ENCODE measurements around the gene TLX2. TPM values are rescaled to one million over a fixed set of nuclear protein-coding genes. Genes with fewer than 3 reads are reported as not detected.
A peak's percentile ranks its signal among the peaks of the same experiment; 100 is the strongest.

The TLX2 gene
- total RNA-seq, 1 donor from 2014 or later, result 0.05 TPM

- no peak for DNase-seq (ENCODE audit: low read depth)
Measured at GRCh38 chr2:74496997-74497776, 17.1 kb upstream of the TLX2 start.

GRCh38 chr2:74497777-74498499 is 16.3 kb upstream of the TLX2 start:
- no peak for DNase-seq (ENCODE audit: low read depth)

GRCh38 chr2:74498500-74499266 is 15.6 kb upstream of the TLX2 start:
- DNase-seq (ENCODE audit: low read depth), result peak; percentile 19

- no peak for DNase-seq (ENCODE audit: low read depth)
Measured at GRCh38 chr2:74499267-74499939, 14.8 kb upstream of the TLX2 start, which contains the start of gene LBX2. Gene LBX2 (minus strand): TSS chr2:74499603. CDS start chr2:74499537, 66 bp downstream.

GRCh38 chr2:74499940-74500577 is 14.2 kb upstream of the TLX2 start:
- DNase-seq (ENCODE audit: low read depth), result no peak

GRCh38 chr2:74500578-74500946 is 13.7 kb upstream of the TLX2 start:
- no peak for DNase-seq (ENCODE audit: low read depth)

- DNase-seq (ENCODE audit: low read depth), result no peak
Measured at GRCh38 chr2:74501335-74502071, 12.7 kb upstream of the TLX2 start.

GRCh38 chr2:74502147-74502719 is 12.0 kb upstream of the TLX2 start:
- no peak for DNase-seq (ENCODE audit: low read depth)

GRCh38 chr2:74502720-74503505 is 11.3 kb upstream of the TLX2 start:
- DNase-seq (ENCODE audit: low read depth), result peak; percentile 62

GRCh38 chr2:74503506-74504475 is 10.5 kb upstream of the TLX2 start:
- no peak for DNase-seq (ENCODE audit: low read depth)

GRCh38 chr2:74504591-74504990 is 9.7 kb upstream of the TLX2 start:
- DNase-seq (ENCODE audit: low read depth), result no peak

GRCh38 chr2:74505448-74506246 is 8.6 kb upstream of the TLX2 start:
- no peak for DNase-seq (ENCODE audit: low read depth)

- peak; percentile 96 for DNase-seq (ENCODE audit: low read depth)
Measured at GRCh38 chr2:74507145-74507925, 6.9 kb upstream of the TLX2 start, which contains the start of gene PCGF1. Gene PCGF1 (minus strand): TSS chr2:74507695. CDS start chr2:74507668, 27 bp downstream.

- no peak for DNase-seq (ENCODE audit: low read depth)
Measured at GRCh38 chr2:74507926-74508520, 6.2 kb upstream of the TLX2 start.

GRCh38 chr2:74510272-74510671 is 4.0 kb upstream of the TLX2 start:
- no peak for DNase-seq (ENCODE audit: low read depth)

All from renal cortical epithelial cell (primary cell).